ENCODE data around the gene ZNF536.
"Not testable (repeated sequence)": the region's sequence is repeated elsewhere in the genome, so short reads cannot be mapped to it uniquely, and the experiment has no call there.

The ZNF536 gene

GRCh38 chr19:30446850-30447552 lies 74.8 kb downstream of the ZNF536 start:
- DNase-seq (ENCODE audit: low read depth): no peak

GRCh38 chr19:30447553-30447870 lies 75.3 kb downstream of the ZNF536 start:
- DNase-seq (ENCODE audit: low read depth): no peak

GRCh38 chr19:30448386-30449077 lies 76.3 kb downstream of the ZNF536 start:
- no peak for DNase-seq (ENCODE audit: low read depth)

GRCh38 chr19:30449078-30449590 lies 77.0 kb downstream of the ZNF536 start:
- no peak for DNase-seq (ENCODE audit: low read depth)

DNA sequence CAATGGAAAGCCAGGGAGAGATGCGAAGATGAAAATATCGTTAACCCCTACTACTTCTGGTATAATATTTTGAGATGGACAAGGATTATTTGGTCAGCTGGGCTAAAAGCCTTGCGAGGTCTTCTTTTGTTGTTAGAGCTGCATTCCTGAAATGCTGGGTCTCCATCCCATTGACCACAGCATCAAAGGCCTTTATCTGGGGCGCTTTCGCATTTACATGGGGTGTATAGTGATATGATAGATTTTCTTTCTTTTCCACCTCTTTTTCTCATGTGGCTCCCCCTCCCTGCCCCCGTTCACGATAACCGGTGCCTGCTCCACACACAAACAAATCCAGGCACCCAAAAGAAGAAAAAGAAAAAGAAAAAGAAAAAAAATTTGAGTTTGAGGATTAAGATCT lies 77.5 kb downstream of the ZNF536 start:
- DNase-seq (ENCODE audit: low read depth): no peak

DNA sequence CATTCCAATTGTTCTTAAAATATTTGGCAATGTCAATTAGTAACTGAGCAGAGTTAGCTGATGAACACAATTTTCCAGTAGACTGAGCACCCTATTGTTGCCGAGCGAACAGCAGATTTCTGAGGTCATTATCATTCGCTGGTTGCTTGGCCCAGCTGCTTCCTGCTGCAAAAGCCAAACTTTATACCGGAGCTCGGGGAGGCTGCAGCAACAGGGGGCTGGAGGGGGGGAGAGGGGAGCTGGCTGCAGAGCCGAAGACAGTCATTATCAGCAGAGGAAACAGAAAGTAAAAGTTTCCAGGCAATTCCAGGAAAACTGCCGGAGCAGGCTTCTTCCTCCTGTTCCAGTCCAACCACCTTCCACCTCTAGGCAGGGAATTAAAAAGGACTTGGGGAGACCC lies 77.9 kb downstream of the ZNF536 start:
- DNase-seq (ENCODE audit: low read depth): no peak

- DNase-seq (ENCODE audit: low read depth): no peak
These were observed 78.7 kb downstream of the ZNF536 start for GRCh38 chr19:30450835-30451321.

GRCh38 chr19:30452931-30453330 lies 80.7 kb downstream of the ZNF536 start:
- no peak for DNase-seq (ENCODE audit: low read depth)

DNA sequence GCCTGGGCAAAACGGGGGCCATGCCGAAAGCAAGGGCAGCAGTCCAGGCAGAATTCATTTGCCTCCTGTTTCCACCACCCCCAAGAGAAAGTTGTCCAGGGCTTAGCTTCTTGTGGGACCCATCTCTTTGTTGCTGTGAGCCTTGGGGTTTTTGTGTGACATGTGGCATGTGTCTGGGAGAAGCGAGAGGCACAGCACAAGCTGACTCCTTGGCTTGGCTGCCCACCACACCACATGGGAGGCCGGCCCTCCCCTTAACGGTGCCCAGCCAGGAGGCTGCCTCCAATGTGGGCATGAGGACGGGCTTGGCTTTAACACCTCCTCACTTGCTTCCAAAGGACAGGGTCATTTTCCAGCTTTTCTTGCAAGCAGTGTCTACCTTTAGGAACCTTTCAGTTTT lies 81.6 kb downstream of the ZNF536 start:
- DNase-seq (ENCODE audit: low read depth): no peak

DNA sequence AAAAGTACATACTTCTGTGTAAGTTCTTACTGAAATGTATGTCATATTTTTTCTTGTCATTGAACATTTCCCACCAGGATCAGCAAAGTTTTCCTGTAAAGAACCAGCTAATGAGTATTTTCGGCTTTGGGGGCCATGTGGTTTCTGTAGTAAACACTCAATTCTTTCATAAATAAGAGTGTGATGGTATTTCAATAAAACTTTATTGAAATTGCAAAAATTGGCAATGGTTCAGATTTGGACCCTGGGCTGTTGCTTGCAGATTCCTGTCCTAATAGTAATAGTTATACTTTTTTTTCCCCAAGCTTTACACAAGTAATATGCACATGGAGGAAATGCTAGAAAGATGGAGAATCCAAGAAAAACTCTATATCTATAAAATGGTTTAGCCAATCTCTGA lies 83.7 kb downstream of the ZNF536 start:
- DNase-seq (ENCODE audit: low read depth): no peak

DNA sequence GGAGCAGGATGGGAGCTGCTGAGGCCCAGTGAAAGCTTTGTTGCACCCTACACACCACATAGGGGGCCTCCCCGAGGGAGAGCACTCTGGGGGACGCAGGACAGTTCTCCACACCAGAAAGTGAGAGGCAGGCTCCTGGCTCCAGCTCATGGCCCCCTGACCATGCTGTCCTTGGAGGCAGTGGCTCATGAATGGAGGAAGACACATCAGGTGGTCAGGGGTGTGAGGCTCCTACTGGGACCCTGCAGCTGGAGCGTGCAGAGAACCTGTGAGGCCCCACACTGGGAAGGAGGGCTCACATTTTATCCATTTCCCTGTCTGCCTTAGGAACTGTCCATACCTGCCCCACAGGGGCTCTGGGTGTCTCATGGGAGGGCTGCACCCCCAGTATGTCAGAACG lies 85.3 kb downstream of the ZNF536 start:
- no peak for DNase-seq (ENCODE audit: low read depth)

- DNase-seq (ENCODE audit: low read depth): no peak
These were observed 87.7 kb downstream of the ZNF536 start for GRCh38 chr19:30459859-30460258.

DNA sequence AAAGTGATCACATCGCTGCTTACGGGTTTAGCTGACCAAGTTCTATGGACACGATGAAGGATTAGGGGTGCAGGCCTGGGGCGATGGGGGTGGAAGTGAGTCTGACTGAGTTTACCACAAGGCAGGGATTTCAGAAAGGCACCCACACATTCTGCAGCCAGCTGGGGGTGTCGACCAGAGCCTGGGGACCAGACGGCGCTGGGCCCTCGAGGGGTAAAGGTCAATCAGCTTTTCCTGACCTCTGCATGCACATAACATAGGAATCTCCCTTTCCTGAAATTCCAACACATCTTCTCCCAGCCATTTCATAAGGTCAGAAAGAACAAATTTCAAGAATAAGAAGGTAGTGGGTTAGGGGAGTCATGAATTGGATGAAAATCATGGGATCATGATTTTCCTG lies 92.0 kb downstream of the ZNF536 start:
- DNase-seq (ENCODE audit: low read depth): no peak

- not testable (repeated sequence) for DNase-seq (ENCODE audit: low read depth)
These were observed 94.4 kb downstream of the ZNF536 start for GRCh38 chr19:30466598-30466997.

DNA sequence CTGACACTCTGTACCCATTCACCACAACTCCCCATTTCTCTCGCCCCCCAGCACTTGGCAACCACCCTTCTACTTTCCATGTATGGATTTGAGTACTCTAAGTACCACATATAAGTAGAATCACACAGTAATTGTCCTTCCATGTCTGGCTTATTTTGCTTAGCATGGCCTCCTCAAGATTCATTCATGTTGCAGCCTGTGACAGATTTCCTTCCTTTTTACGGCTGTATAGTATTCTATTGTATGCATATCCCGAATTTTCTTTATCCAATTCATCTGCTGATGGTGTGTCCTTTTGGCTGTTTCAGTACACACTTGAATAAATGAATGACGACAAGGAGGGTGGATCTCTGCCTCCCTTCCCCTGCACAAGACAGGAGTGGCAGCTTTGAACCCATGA lies 95.1 kb downstream of the ZNF536 start:
- no peak for DNase-seq (ENCODE audit: low read depth)

- no peak for DNase-seq (ENCODE audit: low read depth)
These were observed 97.6 kb downstream of the ZNF536 start for GRCh38 chr19:30469774-30470173.

DNA sequence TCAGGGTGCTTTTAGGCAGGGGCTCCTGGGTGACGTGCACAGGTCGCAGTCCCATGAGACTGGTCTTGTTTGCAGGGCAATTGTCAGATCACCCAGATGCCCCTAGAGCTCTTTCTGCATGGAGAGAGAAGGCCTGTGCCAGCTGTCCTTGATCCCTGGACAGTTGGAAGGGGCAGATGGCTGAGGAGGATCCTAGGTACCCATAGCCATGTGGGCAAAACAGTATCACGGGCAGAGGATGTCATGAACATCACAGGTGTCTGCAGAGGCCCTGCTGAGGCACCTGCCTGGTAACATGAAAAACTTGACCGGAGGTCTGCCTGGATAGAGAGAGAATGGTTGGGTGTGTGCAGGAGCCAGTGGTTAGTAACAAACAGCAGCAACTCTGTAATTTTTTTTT lies 99.3 kb downstream of the ZNF536 start:
- no peak for DNase-seq (ENCODE audit: low read depth)

GRCh38 chr19:30473334-30473867 lies 101.2 kb downstream of the ZNF536 start:
- DNase-seq (ENCODE audit: low read depth): no peak

GRCh38 chr19:30476997-30477396 lies 104.8 kb downstream of the ZNF536 start:
- DNase-seq (ENCODE audit: low read depth): no peak

- no peak for DNase-seq (ENCODE audit: low read depth)
These were observed 107.0 kb downstream of the ZNF536 start for GRCh38 chr19:30479231-30479630.

DNA sequence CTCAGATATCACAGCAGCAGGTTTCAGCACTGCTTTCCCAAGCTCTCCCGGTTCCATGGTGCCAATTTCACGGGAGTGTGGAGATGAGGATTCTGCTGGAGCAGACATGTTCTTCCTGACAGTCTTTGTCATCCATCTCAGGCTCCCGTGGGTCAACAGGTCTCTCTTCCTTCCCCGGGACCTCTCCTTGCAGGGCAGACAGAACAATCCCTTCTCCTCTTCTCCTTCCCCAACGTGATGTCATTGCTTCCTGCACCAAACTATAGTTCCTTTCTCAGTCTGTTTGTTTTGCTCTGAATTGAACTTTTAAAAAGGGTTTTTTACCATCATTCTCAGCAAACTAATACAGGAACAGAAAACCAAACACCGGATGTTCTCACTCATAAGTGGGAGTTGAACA lies 107.9 kb downstream of the ZNF536 start:
- no peak for DNase-seq (ENCODE audit: low read depth)

DNA sequence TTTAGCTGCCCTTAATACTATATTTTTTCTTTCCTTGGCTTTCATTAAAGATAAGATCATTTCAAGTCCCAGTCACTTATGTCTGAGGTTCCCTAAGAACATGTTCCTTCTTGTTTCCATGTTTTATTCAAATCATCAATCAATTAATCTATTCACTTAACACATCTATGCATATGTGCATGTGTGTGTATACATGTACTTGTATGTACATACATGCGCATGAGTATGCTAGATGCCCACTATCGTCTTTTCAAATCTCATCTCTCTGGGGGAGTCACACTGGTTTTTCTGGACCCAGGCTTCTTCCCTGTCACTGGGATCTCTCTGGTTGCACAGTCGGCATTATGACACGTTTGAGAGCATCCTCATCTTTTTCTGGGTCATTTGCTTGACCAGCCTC lies 108.9 kb downstream of the ZNF536 start:
- no peak for DNase-seq (ENCODE audit: low read depth)

DNA sequence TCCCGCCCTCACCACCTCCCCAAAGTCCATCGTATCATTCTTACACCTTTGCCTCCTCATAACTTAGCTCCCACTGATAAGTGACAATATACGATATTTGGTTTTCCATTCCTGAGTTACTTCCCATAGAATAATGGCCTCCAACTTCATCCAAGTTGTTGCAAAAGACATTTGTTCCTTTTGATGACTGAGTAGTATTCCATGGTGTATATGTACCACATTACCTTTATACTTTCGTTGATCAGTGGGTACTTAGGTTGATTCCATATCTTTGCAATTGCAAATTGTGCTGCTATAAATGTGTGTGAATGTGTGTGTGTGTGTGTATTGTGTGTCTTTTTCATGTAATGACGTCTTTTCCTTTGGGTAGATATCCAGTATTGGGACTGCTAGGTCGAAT lies 109.6 kb downstream of the ZNF536 start:
- no peak for DNase-seq (ENCODE audit: low read depth)
